Germinal center (tissue), 1 donor: Measurements from ENCODE around the gene ACOX3.

ENCODE experiments used
- DNase-seq: peaks from one replicate; pipeline ENCODE4 v3.0.0; 2012; ENCODE audit warnings: mixed read lengths, low spot score

ACOX3 gene

GRCh38 chr4:8334786-8335460 is 105.6 kb downstream of the ACOX3 start:
- no peak for DNase-seq

DNA sequence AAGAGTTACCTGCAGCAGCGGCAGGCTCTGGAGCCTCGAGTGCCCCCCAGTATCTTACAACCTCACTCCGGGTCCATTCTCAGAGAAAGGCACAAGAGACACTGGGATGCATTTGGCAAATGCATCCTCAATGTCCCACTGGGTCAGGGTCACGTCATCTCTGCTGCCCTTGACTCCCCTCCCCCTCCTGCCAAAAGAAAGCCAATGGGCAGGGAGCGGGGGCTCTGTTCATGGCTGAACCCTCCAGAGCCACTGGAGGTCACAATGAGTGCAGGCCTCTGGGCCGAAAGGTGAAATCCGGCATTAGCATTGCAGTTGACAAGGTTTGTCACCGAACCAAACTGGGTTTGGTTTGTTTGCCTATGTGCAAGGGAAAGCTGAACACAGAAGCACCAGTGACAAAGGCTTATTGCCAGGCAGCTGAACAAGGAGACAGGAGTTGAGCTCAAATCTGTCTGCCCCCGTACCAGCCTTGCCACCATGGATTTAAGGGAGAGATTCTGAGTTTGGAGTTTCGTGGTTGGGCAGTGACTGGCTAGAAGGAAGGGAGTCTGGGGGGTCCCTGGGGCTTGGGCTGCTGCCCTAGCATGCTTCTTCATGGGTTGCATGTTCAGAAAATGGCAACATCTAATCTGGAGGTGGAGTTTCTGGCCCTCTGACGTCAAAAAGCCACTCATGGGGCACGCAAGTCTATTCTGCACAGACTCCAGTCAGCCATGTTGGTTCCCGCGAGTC is 106.6 kb downstream of the ACOX3 start:
- DNase-seq = no peak

DNA sequence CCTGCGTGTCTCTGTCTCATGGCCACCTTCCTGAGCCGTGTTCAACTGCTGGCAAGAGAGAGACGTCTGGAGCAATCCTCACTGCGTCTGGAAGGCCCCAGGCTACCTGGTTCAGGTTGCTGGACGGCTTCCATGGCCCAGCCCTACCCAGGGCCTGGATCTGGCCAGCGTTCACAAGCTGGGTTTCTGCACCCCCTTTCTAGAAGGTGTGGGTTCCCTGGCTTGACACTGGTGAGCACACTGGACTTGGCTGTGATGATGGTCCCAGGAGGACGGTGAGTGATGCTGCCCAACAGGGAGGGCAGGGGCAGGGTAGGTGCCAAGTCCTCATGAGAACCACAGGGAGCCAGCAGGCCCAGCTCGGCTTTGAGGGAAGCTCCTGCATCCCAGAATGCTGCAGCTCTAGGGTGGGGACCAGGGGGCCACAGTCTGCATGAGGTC is 107.6 kb downstream of the ACOX3 start:
- DNase-seq = no peak

- DNase-seq = no peak
These were observed 108.3 kb downstream of the ACOX3 start for GRCh38 chr4:8332038-8332857.

- no peak for DNase-seq
These were observed 109.0 kb downstream of the ACOX3 start for GRCh38 chr4:8331575-8331955.

- no peak for DNase-seq
These were observed 109.5 kb downstream of the ACOX3 start for GRCh38 chr4:8330821-8331574.

DNA sequence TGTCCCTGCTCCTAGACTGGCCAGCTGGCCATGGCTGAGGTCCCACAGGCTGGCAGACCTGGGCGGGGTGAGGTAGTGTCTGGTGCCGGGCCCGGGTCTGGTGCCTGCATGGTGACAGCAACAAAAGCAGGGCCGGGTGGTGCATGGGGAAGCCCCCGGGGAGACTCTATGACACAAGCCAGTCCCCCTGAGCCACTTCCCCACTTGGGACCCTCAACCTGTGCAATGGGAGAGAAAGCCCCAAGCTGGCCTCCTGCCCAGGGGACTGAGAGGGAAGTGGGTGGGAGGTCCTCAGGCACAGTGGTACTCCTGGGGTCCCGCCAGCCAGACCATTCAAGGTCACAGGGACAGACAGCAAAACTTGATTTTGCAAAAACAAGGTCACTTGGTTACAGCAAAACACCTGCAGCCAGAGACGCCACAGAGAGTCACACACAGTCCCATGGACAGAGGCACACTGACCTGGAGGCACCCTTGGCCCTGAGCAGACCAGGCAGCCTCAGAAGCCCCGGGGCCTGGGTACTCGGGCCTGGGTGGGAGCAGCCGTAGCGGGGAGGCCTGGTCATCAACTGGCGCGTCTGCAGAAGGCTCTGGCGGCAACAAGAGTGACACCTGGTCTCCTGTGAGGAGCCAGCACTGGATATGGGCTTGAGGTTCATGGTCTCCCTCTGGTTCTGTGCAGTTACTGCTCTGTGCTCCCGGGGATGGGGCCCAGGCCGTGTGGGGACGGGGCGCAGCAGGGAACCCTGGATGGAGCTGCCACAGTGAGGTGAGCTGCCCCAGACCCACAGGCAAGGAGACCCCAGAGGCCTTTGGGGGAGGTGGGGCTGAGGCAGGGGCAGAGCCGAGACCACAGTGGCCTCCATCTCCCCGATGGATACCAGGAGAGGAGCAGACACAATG is 110.4 kb downstream of the ACOX3 start:
- no peak for DNase-seq

DNA sequence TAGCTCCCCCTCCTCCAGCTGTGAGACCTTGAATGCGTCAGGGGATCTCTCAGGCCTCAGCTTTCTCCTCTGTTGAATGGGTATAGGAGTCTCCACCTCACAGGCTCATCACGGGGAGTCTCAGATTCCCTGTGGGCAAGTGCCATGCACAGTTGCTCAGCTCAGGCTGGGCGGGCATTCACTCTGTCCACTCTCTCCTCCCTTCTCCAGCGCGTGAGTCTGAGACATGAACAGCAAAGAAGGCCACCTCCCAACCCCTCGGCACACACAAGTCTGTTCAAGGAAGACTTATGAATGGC is 111.0 kb downstream of the ACOX3 start:
- DNase-seq = no peak

DNA sequence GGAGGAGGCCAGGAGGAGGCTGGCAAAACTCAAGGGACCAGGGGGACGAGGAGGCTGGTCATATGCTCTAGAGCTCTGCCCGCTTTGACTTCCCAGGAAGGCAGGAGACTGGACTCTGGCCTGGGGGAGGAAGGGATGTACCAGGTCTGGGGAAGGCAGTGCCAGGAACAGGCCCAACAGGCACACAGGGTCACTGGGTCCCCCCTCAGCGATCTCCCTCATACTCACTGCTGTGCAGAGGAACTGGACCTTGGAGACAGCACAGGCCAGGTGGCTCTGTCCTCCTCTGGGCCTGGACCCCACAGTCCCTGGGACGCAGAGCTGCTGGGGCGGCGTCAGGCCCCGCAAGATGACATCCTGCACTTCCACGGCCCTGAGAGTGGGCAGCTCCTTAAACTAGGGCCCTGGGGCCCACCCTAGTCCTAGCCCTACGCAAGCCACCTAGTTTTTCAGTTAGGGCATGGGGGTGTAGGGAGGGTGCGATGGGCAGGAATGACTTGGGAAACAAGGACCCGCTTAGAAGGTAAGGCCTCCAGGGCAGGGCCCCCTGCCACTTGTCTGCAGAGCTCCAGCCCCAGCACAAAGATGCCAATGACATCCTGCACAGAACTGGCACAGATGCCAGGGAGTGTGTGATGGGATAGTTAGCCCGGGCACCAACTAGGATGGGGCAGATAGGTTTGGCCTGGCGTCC is 111.5 kb downstream of the ACOX3 start:
- DNase-seq = no peak

- no peak for DNase-seq
These were observed 112.1 kb downstream of the ACOX3 start for GRCh38 chr4:8328456-8328855.

DNA sequence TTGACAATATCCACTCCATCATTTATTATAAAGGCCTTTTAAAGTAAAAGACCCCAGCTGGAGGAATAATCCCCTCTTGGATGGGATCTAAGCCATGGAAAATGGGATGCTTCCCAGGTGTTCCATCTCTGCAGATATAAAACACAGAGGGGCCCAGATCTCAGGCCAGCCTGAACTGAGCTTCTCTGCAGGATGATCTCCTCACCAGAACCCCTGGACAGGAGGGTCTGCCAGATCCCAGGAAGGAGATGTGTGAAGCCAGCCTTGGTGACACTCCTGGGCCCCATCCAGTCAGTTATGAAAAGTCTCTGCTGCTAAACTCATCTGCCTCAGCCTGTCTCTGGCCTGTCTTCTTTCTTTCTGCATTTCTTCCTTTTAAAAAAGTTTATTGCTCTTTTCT is 114.3 kb downstream of the ACOX3 start:
- no peak for DNase-seq

GRCh38 chr4:8325291-8325973 is 115.1 kb downstream of the ACOX3 start:
- DNase-seq = no peak

DNA sequence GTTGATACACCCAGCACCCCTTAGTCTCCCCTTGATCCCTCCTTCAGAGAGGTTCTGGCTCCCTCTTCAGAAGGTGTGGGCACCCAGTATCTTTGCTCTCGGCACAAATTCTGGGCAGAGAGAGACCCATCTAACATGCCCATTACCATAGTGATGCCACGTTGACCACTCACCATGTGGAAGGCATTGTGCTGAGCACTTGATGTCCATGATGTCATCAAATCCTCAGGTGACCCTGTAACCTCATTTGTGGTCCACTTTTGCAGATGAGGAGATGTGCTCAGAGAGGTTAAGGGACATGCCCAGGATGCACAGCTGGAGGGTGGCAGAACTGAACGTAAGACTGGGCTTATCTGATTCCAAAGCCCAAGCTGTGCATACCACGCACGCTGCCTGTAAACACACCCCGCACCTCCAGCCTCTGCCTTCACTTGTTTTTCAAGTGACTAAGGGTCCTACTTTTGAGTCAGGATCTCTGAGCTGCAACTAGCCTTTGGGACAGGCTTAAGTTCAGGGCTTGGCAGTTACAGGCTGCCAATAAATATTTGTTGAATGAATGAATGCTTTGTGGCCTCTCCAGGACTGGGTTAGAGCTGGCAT is 115.8 kb downstream of the ACOX3 start:
- no peak for DNase-seq

GRCh38 chr4:8323947-8324555 is 116.5 kb downstream of the ACOX3 start:
- DNase-seq = no peak

GRCh38 chr4:8322794-8323704 is 117.5 kb downstream of the ACOX3 start:
- DNase-seq = no peak

GRCh38 chr4:8321771-8322170 is 118.8 kb downstream of the ACOX3 start:
- no peak for DNase-seq

- DNase-seq = no peak
These were observed 119.3 kb downstream of the ACOX3 start for GRCh38 chr4:8321220-8321619.

DNA sequence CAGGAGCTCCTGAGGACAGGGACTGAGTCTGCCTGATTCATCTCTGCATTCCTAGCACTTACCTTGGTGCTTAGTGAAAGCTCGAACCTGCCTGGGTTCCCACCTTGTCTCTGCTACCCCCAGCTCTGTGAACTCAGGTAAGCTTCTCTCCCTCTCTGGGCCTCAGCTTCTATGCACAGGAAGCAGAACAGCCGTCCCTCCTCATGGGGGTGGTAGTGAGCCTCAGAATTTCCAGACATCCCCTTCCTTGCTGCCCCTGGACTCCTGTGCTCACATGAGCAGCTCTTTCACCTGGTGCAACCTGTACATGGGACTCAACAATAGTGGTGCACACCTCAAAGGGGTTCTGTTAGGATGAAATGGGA is 120.2 kb downstream of the ACOX3 start:
- DNase-seq = no peak
